ENCODE results near the gene SEPHS2. TPM values are rescaled to one million over a fixed set of nuclear protein-coding genes. Genes with fewer than 3 reads are reported as not detected.

The SEPHS2 gene
- total RNA-seq, 1 experiment from 2014 or later, result 51.9 TPM

DNA sequence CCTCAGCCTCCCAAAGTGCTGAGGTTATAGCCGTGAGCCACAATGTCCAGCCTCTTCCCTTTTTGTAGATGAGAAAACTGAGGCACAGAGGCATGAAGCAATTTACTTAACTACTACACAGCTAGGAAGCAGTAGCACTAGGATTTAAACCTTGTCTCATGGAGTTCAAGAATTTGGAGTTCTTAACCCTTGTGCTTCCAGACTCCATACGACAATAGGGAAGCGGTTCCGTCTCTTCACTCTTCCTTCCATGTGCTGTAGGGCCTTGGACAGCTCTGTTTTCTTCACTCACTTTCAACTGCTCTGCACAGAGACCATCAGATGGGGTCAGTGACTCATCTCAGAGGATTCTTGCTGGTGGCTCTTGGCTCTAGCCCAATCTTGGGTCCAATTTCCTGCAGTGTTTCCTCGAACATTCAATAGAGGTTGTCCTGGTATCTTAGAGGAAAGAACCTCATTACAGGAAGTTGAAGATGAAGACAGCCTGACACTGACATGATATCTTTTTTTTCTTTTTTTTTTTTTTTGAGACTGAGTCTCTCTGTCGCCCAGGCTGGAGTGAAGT is 46.2 kb upstream of the SEPHS2 start:
- H3K4me1 Mint-ChIP-seq (ENCODE audit: insufficient read depth, unreplicated experiment), result peaks cover 20% of the 10 kb centered on the region
- no peaks in the 10 kb centered on the region for H3K9me3 Mint-ChIP-seq (ENCODE audit: unreplicated experiment)
- H3K27me3 Mint-ChIP-seq (ENCODE audit: insufficient read depth, unreplicated experiment), result no peaks in the 10 kb centered on the region
- ChIA-PET CTCF (interaction anchor here (0.9 to 2.0 kb wide), 2 partner anchors 30 to 62 kb away, joined by 3 to 7 read pairs; partner anchors contain the start of gene DCTPP1), POLR2A (interaction anchor here (0.6 to 2.9 kb wide), 5 partner anchors 34 to 423 kb away, joined by 3 to 11 read pairs (median 3); partner anchors contain the start of genes SEPHS2 and ZNF747)
- BruUV-seq (replicated peaks), result no TSS peak
- intact Hi-C loops (cut with micrococcal nuclease), result loop anchor here (2.0 kb wide), 1 partner anchor 35 kb away; the partner anchor contains the start of gene ZNF768
- TF ChIP-seq, protein P1, sequence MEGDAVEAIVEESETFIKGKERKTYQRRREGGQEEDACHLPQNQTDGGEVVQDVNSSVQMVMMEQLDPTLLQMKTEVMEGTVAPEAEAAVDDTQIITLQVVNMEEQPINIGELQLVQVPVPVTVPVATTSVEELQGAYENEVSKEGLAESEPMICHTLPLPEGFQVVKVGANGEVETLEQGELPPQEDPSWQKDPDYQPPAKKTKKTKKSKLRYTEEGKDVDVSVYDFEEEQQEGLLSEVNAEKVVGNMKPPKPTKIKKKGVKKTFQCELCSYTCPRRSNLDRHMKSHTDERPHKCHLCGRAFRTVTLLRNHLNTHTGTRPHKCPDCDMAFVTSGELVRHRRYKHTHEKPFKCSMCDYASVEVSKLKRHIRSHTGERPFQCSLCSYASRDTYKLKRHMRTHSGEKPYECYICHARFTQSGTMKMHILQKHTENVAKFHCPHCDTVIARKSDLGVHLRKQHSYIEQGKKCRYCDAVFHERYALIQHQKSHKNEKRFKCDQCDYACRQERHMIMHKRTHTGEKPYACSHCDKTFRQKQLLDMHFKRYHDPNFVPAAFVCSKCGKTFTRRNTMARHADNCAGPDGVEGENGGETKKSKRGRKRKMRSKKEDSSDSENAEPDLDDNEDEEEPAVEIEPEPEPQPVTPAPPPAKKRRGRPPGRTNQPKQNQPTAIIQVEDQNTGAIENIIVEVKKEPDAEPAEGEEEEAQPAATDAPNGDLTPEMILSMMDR (IDR thresholded peaks at IDR 0.05; ENCODE audit: unreplicated experiment), result no peak
- no peak overlapping the region for H3K27ac Mint-ChIP-seq (ENCODE audit: low read depth, unreplicated experiment)
- DNase-seq (ENCODE audit: unreplicated experiment), result peak; percentile 82
- H3K36me3 Mint-ChIP-seq (ENCODE audit: insufficient read depth, unreplicated experiment), result peaks cover 5% of the 10 kb centered on the region
- no peak overlapping the region for H3K4me3 Mint-ChIP-seq (ENCODE audit: unreplicated experiment)

DNA sequence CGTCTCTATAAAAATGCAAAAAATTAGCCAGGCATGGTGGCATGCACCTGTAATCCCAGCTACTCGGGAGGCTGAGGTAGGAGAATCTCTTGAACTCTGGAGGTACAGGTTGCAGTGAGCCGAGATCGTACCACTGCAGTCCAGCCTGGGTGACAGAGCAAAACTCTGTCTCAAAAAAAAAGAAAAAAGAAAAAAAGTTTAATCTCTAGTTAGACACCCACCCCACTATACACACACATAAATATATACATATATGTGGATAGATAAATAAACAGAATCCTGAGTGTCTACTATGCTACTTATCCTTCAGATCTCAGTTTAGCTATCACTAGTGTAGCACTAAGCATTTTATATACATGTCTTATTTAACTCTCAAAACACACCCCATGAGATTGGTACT is 45.6 kb upstream of the SEPHS2 start:
- ChIA-PET POLR2A (interaction anchor here (1.2 to 2.9 kb wide), 7 partner anchors 14 to 61 kb away, joined by 3 to 14 read pairs (median 4); partner anchors contain the start of genes DCTPP1, SEPHS2 and ZNF747), CTCF (interaction anchor here (0.6 to 2.0 kb wide), 8 partner anchors 11 to 399 kb away, joined by 3 to 7 read pairs (median 4); partner anchors contain the start of gene DCTPP1)
- no peaks in the 10 kb centered on the region for H3K9me3 Mint-ChIP-seq (ENCODE audit: unreplicated experiment)
- intact Hi-C loops (cut with micrococcal nuclease), result loop anchor here (2.0 kb wide), 1 partner anchor 36 kb away; the partner anchor contains the start of gene ZNF768
- no peak overlapping the region for H3K4me3 Mint-ChIP-seq (ENCODE audit: unreplicated experiment)
- no peak overlapping the region for H3K27ac Mint-ChIP-seq (ENCODE audit: low read depth, unreplicated experiment)
- H3K4me1 Mint-ChIP-seq (ENCODE audit: insufficient read depth, unreplicated experiment), result peaks cover 20% of the 10 kb centered on the region
- TF ChIP-seq, protein P1 (IDR thresholded peaks at IDR 0.05; ENCODE audit: unreplicated experiment), result no peak
- BruUV-seq (replicated peaks), result no TSS peak
- DNase-seq (ENCODE audit: unreplicated experiment), result no peak
- no peaks in the 10 kb centered on the region for H3K27me3 Mint-ChIP-seq (ENCODE audit: insufficient read depth, unreplicated experiment)
- H3K36me3 Mint-ChIP-seq (ENCODE audit: insufficient read depth, unreplicated experiment), result peaks cover 5% of the 10 kb centered on the region

DNA sequence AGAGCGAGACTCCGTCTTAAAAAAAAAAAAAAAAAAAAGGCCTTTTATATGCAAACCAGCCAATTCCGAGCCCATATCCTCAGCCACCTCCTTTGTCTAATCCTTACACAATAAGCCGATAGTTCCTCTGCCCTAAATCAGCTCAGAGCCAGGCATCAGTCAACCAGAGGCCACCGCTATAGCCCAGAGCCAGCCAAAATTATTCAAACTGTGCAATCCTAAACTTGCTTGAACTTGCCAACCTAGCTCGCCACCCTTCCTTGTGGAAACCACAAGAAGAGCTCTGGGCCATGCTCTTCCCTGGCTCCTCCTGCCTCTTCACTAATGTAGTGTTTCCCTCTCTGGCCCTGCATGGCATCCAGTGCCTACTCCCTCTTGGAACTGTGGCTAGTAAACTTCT is 44.5 kb upstream of the SEPHS2 start:
- Mint-ChIP-seq H3K27ac (ENCODE audit: low read depth, unreplicated experiment) (peak overlapping the region; percentile 42), H3K9me3 (ENCODE audit: unreplicated experiment) (no peaks in the 10 kb centered on the region), H3K4me1 (ENCODE audit: insufficient read depth, unreplicated experiment) (peaks cover 20% of the 10 kb centered on the region), H3K4me3 (ENCODE audit: unreplicated experiment) (no peak overlapping the region), H3K36me3 (ENCODE audit: insufficient read depth, unreplicated experiment) (peaks cover 5% of the 10 kb centered on the region), H3K27me3 (ENCODE audit: insufficient read depth, unreplicated experiment) (no peaks in the 10 kb centered on the region)
- CTCF ChIA-PET, result interaction anchor here (0.6 to 2.0 kb wide), 5 partner anchors 10 to 433 kb away, joined by 3 to 7 read pairs (median 6); partner anchors contain the start of gene DCTPP1
- POLR2A ChIA-PET, result interaction anchor here (0.5 to 2.9 kb wide), 9 partner anchors 13 to 148 kb away, joined by 3 to 14 read pairs (median 5); partner anchors contain the start of genes DCTPP1, SEPHS2 and ZNF747
- no TSS peak for BruUV-seq (replicated peaks)
- TF ChIP-seq, protein P1 (IDR thresholded peaks at IDR 0.05; ENCODE audit: unreplicated experiment), result no peak
- intact Hi-C loops (cut with micrococcal nuclease), result loop anchor here (2.0 kb wide), 1 partner anchor 37 kb away; the partner anchor contains the start of gene ZNF768
- DNase-seq (ENCODE audit: unreplicated experiment), result peak; percentile 95

All from MCF 10A (cell line).